Stomach (tissue), 9 donors: ENCODE results near the gene HBE1. TPM values are rescaled to one million over a fixed set of nuclear protein-coding genes. Genes with fewer than 3 reads are reported as not detected.

Experiments used
- DNase-seq, 2 donors: peaks; one replicate each; pipeline versions ENCODE4 v3.0.0 to v3.0.0-alpha.2; 2013 to 2019
- H3K27ac ChIP-seq, 5 donors: fragments of 200-600 bp in 4 of 5; sonication (generic) in 4 of 5; one replicate each; pipeline ENCODE4 v1.5.1; 2013 to 2019; ENCODE audit warnings: mild to moderate bottlenecking in 1 of 5, moderate library complexity in 1 of 5
- H3K27me3 ChIP-seq, 3 donors: fragments of 200-600 bp; sonication (generic); one replicate each; pipeline ENCODE4 v1.5.1; 2017 to 2019; ENCODE audit warnings: mixed run types in 1 of 3
- H3K36me3 ChIP-seq, 4 donors: fragments of 200-600 bp; sonication (generic); 1 replicate in 3 of 4; 2 replicates in 1 of 4; pipeline ENCODE4 v1.5.1; 2016 to 2019
- H3K4me1 ChIP-seq, 4 donors: fragments of 200-600 bp; sonication (generic); one replicate each; pipeline ENCODE4 v1.5.1; 2016 to 2019
- H3K4me3 ChIP-seq, 4 donors: fragments of 200-600 bp; sonication (generic) in 3 of 4; one replicate each; pipeline ENCODE4 v1.5.1; 2016 to 2019; ENCODE audit warnings: mild to moderate bottlenecking in 1 of 4
- H3K9me3 ChIP-seq, 4 donors: fragments of 200-600 bp; sonication (generic); one replicate each; pipeline ENCODE4 v1.5.1; 2016 to 2019
- CTCF ChIP-seq, 7 experiments: fragments of 450-650 bp in 4 of 7; fragments of 200-600 bp in 3 of 7; sonication (generic) in 3 of 7; IDR thresholded peaks; one replicate each; pipeline ENCODE4 v1.5.1; 2016 to 2019; ENCODE audit warnings: antibody characterized with exemption in 7 of 7, control low read depth in 2 of 7, mild to moderate bottlenecking in 1 of 7
- EP300 ChIP-seq: sonication (generic); formaldehyde crosslinking; IDR thresholded peaks from one replicate; pipeline ENCODE4 v1.6.1; 2017; ENCODE audit warnings: antibody characterized with exemption
- POLR2A ChIP-seq, 4 donors: fragments of 450-650 bp; IDR thresholded peaks; one replicate each; pipeline ENCODE4 v1.6.1; 2016; ENCODE audit warnings: antibody characterized with exemption in 4 of 4, control low read depth in 2 of 4, mild to moderate bottlenecking in 1 of 4, moderate library complexity in 1 of 4
- POLR2AphosphoS5 ChIP-seq, 3 donors: sonication (generic); formaldehyde crosslinking; IDR thresholded peaks; one replicate each; pipeline ENCODE4 v1.6.1; 2016; ENCODE audit warnings: antibody characterized with exemption in 3 of 3
- WGBS, 5 donors: extraction: QIAGEN DNeasy Blood & Tissue Kit in 3 of 5; methylation state at CpG; one replicate each; pipeline versions ENCODE4 v1.1.5 to v1.1.7; 2013 to 2018; 5-methylcytosine and 5-hydroxymethylcytosine counted together
- intact Hi-C: fragments of 100-400 bp; cut with DNase I; formaldehyde crosslinking; loops from one replicate; pipeline ENCODE4 v1.15.1; 2023; ENCODE audit warnings: low total_unique reads
- polyA plus RNA-seq, 3 donors: library from polyadenylated mRNA; stranded (reverse); fragments of 200-250 nt; gene quantifications; one replicate each; pipeline ENCODE4 v1.2.3, GENCODE V29; 2013
- total RNA-seq, 5 donors: library from RNA; depleted of rRNA; stranded (reverse); fragments of >200 nt; gene quantifications; one replicate each; pipeline versions ENCODE4 v1.1.0 to v1.2.3, GENCODE V29; 2014 to 2016
- donor health status: healthy with polysubstance abuse.
- donor health status: Bipolar disorder and iron deficiency.
- donor health status: healthy.

HBE1 gene
- total and polyA plus RNA-seq, 8 donors = 1.3 TPM; not detected in 7

GRCh38 chr11:5239046-5239445 lies 30.7 kb downstream of the HBE1 start:
- intact Hi-C loops = no loop called here
- no peaks in the 10 kb centered on the region for H3K9me3 ChIP-seq
- H3K36me3 ChIP-seq = no peaks in the 10 kb centered on the region
- H3K4me3 ChIP-seq = no peak overlapping the region
- TF ChIP-seq POLR2A (IDR thresholded peaks at IDR 0.05) (no peak), EP300 (no peak), CTCF (IDR thresholded peaks at IDR 0.05) (no peak), POLR2AphosphoS5 (IDR thresholded peaks at IDR 0.05) (no peak)
- no peak for DNase-seq
- no peaks in the 10 kb centered on the region for H3K4me1 ChIP-seq
- H3K27ac ChIP-seq = no peak overlapping the region
- H3K27me3 ChIP-seq = no peaks in the 10 kb centered on the region

GRCh38 chr11:5238486-5238885 lies 31.3 kb downstream of the HBE1 start:
- no peaks in the 10 kb centered on the region for H3K36me3 ChIP-seq
- no peak for DNase-seq
- 29 to 46% (median 37%) methylated on average over 2 of the region's 2 CpGs for WGBS, 5 donors
- no peaks in the 10 kb centered on the region for H3K4me1 ChIP-seq
- intact Hi-C loops = no loop called here
- H3K9me3 ChIP-seq = no peaks in the 10 kb centered on the region
- H3K27ac ChIP-seq = no peak overlapping the region
- H3K27me3 ChIP-seq = no peaks in the 10 kb centered on the region
- no peak overlapping the region for H3K4me3 ChIP-seq
- TF ChIP-seq EP300 (no peak), POLR2A (IDR thresholded peaks at IDR 0.05) (no peak), POLR2AphosphoS5 (IDR thresholded peaks at IDR 0.05) (no peak), CTCF (IDR thresholded peaks at IDR 0.05) (no peak)

- no peak overlapping the region for H3K27ac ChIP-seq
- no peaks in the 10 kb centered on the region for H3K36me3 ChIP-seq
- WGBS, 5 donors = 42 to 95% (median 77%) methylated on average over 2 of the region's 2 CpGs
- TF ChIP-seq POLR2AphosphoS5 (IDR thresholded peaks at IDR 0.05) = no peak
- no peak for TF ChIP-seq EP300
- no peak for TF ChIP-seq CTCF (IDR thresholded peaks at IDR 0.05)
- no peak for TF ChIP-seq POLR2A (IDR thresholded peaks at IDR 0.05)
- H3K27me3 ChIP-seq = no peaks in the 10 kb centered on the region
- H3K9me3 ChIP-seq = no peaks in the 10 kb centered on the region
- intact Hi-C loops = no loop called here
- H3K4me1 ChIP-seq = no peaks in the 10 kb centered on the region
- H3K4me3 ChIP-seq = no peak overlapping the region
- no peak for DNase-seq
Observed at GRCh38 chr11:5237420-5237819, 32.3 kb downstream of the HBE1 start.

- Histone ChIP-seq H3K36me3 (no peaks in the 10 kb centered on the region), H3K9me3 (no peaks in the 10 kb centered on the region), H3K27ac (no peak overlapping the region), H3K27me3 (no peaks in the 10 kb centered on the region), H3K4me3 (no peak overlapping the region), H3K4me1 (no peaks in the 10 kb centered on the region)
- intact Hi-C loops = no loop called here
- WGBS, 5 donors = 82 to 89% (median 88%) methylated on average over 5 of the region's 5 CpGs
- TF ChIP-seq POLR2AphosphoS5 (IDR thresholded peaks at IDR 0.05) (no peak), EP300 (no peak), POLR2A (IDR thresholded peaks at IDR 0.05) (no peak), CTCF (IDR thresholded peaks at IDR 0.05) (no peak)
- no peak for DNase-seq
Observed at GRCh38 chr11:5235364-5236095, 34.2 kb downstream of the HBE1 start.
